ENCODE data around the gene ELF1. TPM values are rescaled to one million over a fixed set of nuclear protein-coding genes. Genes with fewer than 3 reads are reported as not detected.
A peak's percentile ranks its signal among the peaks of the same experiment; 100 is the strongest.

Gene ELF1
- total RNA-seq, 3 donors from 2014 or later = 101 to 138 (median 104) TPM

GRCh38 chr13:40969169-40969901 is 49.8 kb downstream of the ELF1 start:
- Histone ChIP-seq H3K27ac (no peak overlapping the region), H3K9me3 (no peaks in the 10 kb centered on the region), H3K36me3 (no peaks in the 10 kb centered on the region), H3K27me3 (no peaks in the 10 kb centered on the region), H3K4me1 (peaks cover 0 to 11% of the 10 kb centered on the region in 2 donors), H3K4me3 (no peak overlapping the region)
- no peak for DNase-seq (ENCODE audit: low spot score in 2 of 2)
- TF ChIP-seq POLR2A (IDR thresholded peaks at IDR 0.05) = no peak
- TF ChIP-seq, protein P1, sequence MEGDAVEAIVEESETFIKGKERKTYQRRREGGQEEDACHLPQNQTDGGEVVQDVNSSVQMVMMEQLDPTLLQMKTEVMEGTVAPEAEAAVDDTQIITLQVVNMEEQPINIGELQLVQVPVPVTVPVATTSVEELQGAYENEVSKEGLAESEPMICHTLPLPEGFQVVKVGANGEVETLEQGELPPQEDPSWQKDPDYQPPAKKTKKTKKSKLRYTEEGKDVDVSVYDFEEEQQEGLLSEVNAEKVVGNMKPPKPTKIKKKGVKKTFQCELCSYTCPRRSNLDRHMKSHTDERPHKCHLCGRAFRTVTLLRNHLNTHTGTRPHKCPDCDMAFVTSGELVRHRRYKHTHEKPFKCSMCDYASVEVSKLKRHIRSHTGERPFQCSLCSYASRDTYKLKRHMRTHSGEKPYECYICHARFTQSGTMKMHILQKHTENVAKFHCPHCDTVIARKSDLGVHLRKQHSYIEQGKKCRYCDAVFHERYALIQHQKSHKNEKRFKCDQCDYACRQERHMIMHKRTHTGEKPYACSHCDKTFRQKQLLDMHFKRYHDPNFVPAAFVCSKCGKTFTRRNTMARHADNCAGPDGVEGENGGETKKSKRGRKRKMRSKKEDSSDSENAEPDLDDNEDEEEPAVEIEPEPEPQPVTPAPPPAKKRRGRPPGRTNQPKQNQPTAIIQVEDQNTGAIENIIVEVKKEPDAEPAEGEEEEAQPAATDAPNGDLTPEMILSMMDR (IDR thresholded peaks at IDR 0.05) = no peak
- TF ChIP-seq POLR2AphosphoS5 (IDR thresholded peaks at IDR 0.05) = no peak
- intact Hi-C loops (cut with DNase I; ENCODE audit: low total_unique reads) = no loop called here

GRCh38 chr13:40968416-40969000 is 50.6 kb downstream of the ELF1 start:
- no peak for DNase-seq (ENCODE audit: low spot score in 2 of 2)
- intact Hi-C loops (cut with DNase I; ENCODE audit: low total_unique reads) = no loop called here
- TF ChIP-seq, protein P1 (IDR thresholded peaks at IDR 0.05) = no peak
- no peak for TF ChIP-seq POLR2AphosphoS5 (IDR thresholded peaks at IDR 0.05)
- no peak for TF ChIP-seq POLR2A (IDR thresholded peaks at IDR 0.05)

GRCh38 chr13:40966298-40966697 is 52.8 kb downstream of the ELF1 start:
- Histone ChIP-seq H3K4me1 (peaks cover 0 to 5% of the 10 kb centered on the region in 2 donors), H3K27ac (no peak overlapping the region), H3K36me3 (no peaks in the 10 kb centered on the region), H3K27me3 (no peaks in the 10 kb centered on the region), H3K9me3 (no peaks in the 10 kb centered on the region), H3K4me3 (no peak overlapping the region)
- intact Hi-C loops (cut with DNase I; ENCODE audit: low total_unique reads) = no loop called here
- TF ChIP-seq, protein P1 (IDR thresholded peaks at IDR 0.05) = no peak
- TF ChIP-seq POLR2AphosphoS5 (IDR thresholded peaks at IDR 0.05) = no peak
- TF ChIP-seq POLR2A (IDR thresholded peaks at IDR 0.05) = no peak
- no peak for DNase-seq (ENCODE audit: low spot score in 2 of 2)

More at GRCh38 chr13:40968416-40969000, 50.6 kb downstream of the ELF1 start:
- Histone ChIP-seq H3K27me3 (no peaks in the 10 kb centered on the region), H3K27ac (no peak overlapping the region), H3K4me3 (no peak overlapping the region), H3K4me1 (peaks cover 0 to 3% of the 10 kb centered on the region in 2 donors), H3K36me3 (no peaks in the 10 kb centered on the region), H3K9me3 (no peaks in the 10 kb centered on the region)

- Histone ChIP-seq H3K27ac (peak overlapping the region in 1 of 2 donors; percentile 52), H3K4me1 (peaks cover 0 to 5% of the 10 kb centered on the region in 2 donors), H3K4me3 (no peak overlapping the region), H3K9me3 (no peaks in the 10 kb centered on the region), H3K27me3 (no peaks in the 10 kb centered on the region), H3K36me3 (peaks cover 5% of the 10 kb centered on the region)
- TF ChIP-seq, protein P1 (IDR thresholded peaks at IDR 0.05) = no peak
- TF ChIP-seq POLR2AphosphoS5 (IDR thresholded peaks at IDR 0.05) (no peak), POLR2A (IDR thresholded peaks at IDR 0.05) (no peak)
- DNase-seq (ENCODE audit: low spot score in 2 of 2) = no peak
- intact Hi-C loops (cut with DNase I; ENCODE audit: low total_unique reads) = no loop called here
These were observed 55.2 kb downstream of the ELF1 start for GRCh38 chr13:40963927-40964326.

GRCh38 chr13:40961826-40962225 is 57.3 kb downstream of the ELF1 start:
- H3K36me3 ChIP-seq = peaks cover 5% of the 10 kb centered on the region
- H3K4me1 ChIP-seq = peaks cover 0 to 5% of the 10 kb centered on the region in 2 donors
- TF ChIP-seq POLR2AphosphoS5 (IDR thresholded peaks at IDR 0.05) (no peak), POLR2A (IDR thresholded peaks at IDR 0.05) (no peak)
- TF ChIP-seq, protein P1 (IDR thresholded peaks at IDR 0.05) = no peak
- DNase-seq (ENCODE audit: low spot score in 2 of 2) = no peak
- no peak overlapping the region for H3K27ac ChIP-seq
- H3K9me3 ChIP-seq = no peaks in the 10 kb centered on the region
- intact Hi-C loops (cut with DNase I; ENCODE audit: low total_unique reads) = no loop called here
- no peaks in the 10 kb centered on the region for H3K27me3 ChIP-seq
- H3K4me3 ChIP-seq = no peak overlapping the region
